Erythroblast (primary cell): Measurements from ENCODE around the gene TULP4.

Experiments
- GATA1 ChIP-seq: IDR thresholded peaks from 2 replicates; pipeline ENCODE4 v1.6.1; 2011; ENCODE audit warnings: low read depth, mild to moderate bottlenecking, control low read depth, low read length, moderate library complexity
- POLR2A ChIP-seq: IDR thresholded peaks from 2 replicates; pipeline ENCODE4 v1.6.1; 2011; ENCODE audit warnings: mild to moderate bottlenecking, low read length

DNA sequence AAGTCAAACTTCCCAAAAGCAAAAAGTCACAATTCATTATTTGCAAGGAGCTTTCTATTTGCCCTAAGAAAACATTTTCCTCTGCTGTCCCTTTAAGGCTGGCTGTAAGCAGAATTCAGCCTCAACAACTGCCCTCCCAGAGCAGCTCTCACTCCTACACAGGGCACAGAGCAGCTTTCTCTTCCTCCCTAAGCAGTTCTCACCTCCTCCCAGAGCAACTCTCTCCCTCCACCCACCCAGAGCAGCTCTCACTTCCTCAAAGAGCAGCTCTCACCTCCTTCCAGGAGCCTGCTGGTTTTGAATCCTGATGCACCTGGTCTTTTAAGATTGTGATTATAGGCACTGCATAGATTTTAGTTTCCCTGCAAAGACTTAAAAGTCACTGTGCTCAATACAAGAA lies 127.0 kb downstream of the TULP4 start:
- no peak for TF ChIP-seq POLR2A
- no peak for TF ChIP-seq GATA1
